HepG2 (cell line): Measurements from ENCODE around the gene PTPN18. TPM values are rescaled to one million over a fixed set of nuclear protein-coding genes. Genes with fewer than 3 reads are reported as not detected.

ENCODE experiments used
- CEBPG ChIP-seq: IDR thresholded peaks from 2 replicates; pipeline ENCODE4 v1.6.1; 2016
- HNF1A ChIP-seq, 2 experiments: sonication (generic) in 1 of 2; formaldehyde crosslinking in 1 of 2; IDR thresholded peaks; 2 replicates each; pipeline versions ENCODE4 v1.4.0 to v1.6.1; 2016 to 2020; ENCODE audit warnings: borderline replicate concordance in 1 of 2, low read depth in 1 of 2, mild to moderate bottlenecking in 1 of 2, missing genetic modification reagents in 1 of 2
- MTERF4 ChIP-seq: sonication (generic); formaldehyde crosslinking; IDR thresholded peaks from 2 replicates; pipeline ENCODE4 v1.8.0; 2023; ENCODE audit warnings: mild to moderate bottlenecking, missing genetic modification reagents
- MTF2 ChIP-seq: sonication (generic); formaldehyde crosslinking; IDR thresholded peaks from 2 replicates; pipeline ENCODE4 v1.5.0; 2020; ENCODE audit warnings: missing genetic modification reagents, borderline replicate concordance
- PTBP1 ChIP-seq: fragments of 200-400 bp; formaldehyde crosslinking; IDR thresholded peaks from 2 replicates; pipeline ENCODE4 v1.6.1; 2018; ENCODE audit warnings: low read length, low read depth; ENCODE audit not compliant: poor library complexity, severe bottlenecking
- SCMH1 ChIP-seq: sonication (generic); formaldehyde crosslinking; IDR thresholded peaks from 2 replicates; pipeline ENCODE4 v1.9.0; 2021; ENCODE audit warnings: missing genetic modification reagents, mild to moderate bottlenecking, borderline replicate concordance
- ZBED4 ChIP-seq: sonication (generic); formaldehyde crosslinking; IDR thresholded peaks from 2 replicates; pipeline ENCODE4 v1.4.0; 2020; ENCODE audit warnings: missing genetic modification reagents, borderline replicate concordance
- ZNF253 ChIP-seq: sonication (generic); formaldehyde crosslinking; IDR thresholded peaks from 2 replicates; pipeline ENCODE4 v1.8.0; 2022; ENCODE audit warnings: mild to moderate bottlenecking, missing genetic modification reagents, borderline replicate concordance
- ZNF260 ChIP-seq: sonication (generic); formaldehyde crosslinking; IDR thresholded peaks from 2 replicates; pipeline ENCODE4 v1.4.0; 2020; ENCODE audit warnings: missing genetic modification reagents, low read depth, mild to moderate bottlenecking, borderline replicate concordance
- ZNF562 ChIP-seq: sonication (generic); formaldehyde crosslinking; IDR thresholded peaks from 2 replicates; pipeline ENCODE4 v1.8.0; 2022; ENCODE audit warnings: missing genetic modification reagents, borderline replicate concordance
- ZNF567 ChIP-seq: sonication (generic); formaldehyde crosslinking; IDR thresholded peaks from 2 replicates; pipeline ENCODE4 v1.8.1; 2023; ENCODE audit warnings: mild to moderate bottlenecking, missing genetic modification reagents, borderline replicate concordance
- polyA plus RNA-seq, 8 experiments: library from polyadenylated mRNA; depleted of rRNA in 3 of 8; stranded (reverse) in 7 of 8; unstranded in 1 of 8; fragments of >200 nt; fragmentation: Illumina TruSeq in 4 of 8; extraction: Trizol in 4 of 8; gene quantifications; 2 replicates each; pipeline versions ENCODE4 v1.2.1 to v1.2.3, GENCODE V29; 2011 to 2016; ENCODE audit warnings: low read depth in 4 of 8, missing spikeins in 1 of 8, mixed read lengths in 1 of 8; ENCODE audit not compliant: insufficient read depth in 1 of 8
- total RNA-seq, 5 experiments: library from RNA; depleted of rRNA; stranded (reverse); fragments of >200 nt; fragmentation: Illumina TruSeq; extraction: Trizol; gene quantifications; 2 replicates each; pipeline ENCODE4 v1.2.3, GENCODE V29; 2016; ENCODE audit warnings: low read depth in 1 of 5
- TF ChIP-seq, protein P1 (sequence below): sonication (generic); formaldehyde crosslinking; IDR thresholded peaks from 2 replicates; pipeline ENCODE4 v1.4.0; 2020; ENCODE audit warnings: missing genetic modification reagents
- TF ChIP-seq, protein P2 (sequence below): IDR thresholded peaks from 2 replicates; pipeline ENCODE4 v1.6.1; 2012; ENCODE audit warnings: low read depth, low read length, improper control_type of control experiment

The PTPN18 gene
- total and polyA plus RNA-seq, 2 of the 13 experiments (the other 11 are each of a cell fraction or from before 2014, with no cell fraction given): 14.8 to 39.6 TPM

DNA sequence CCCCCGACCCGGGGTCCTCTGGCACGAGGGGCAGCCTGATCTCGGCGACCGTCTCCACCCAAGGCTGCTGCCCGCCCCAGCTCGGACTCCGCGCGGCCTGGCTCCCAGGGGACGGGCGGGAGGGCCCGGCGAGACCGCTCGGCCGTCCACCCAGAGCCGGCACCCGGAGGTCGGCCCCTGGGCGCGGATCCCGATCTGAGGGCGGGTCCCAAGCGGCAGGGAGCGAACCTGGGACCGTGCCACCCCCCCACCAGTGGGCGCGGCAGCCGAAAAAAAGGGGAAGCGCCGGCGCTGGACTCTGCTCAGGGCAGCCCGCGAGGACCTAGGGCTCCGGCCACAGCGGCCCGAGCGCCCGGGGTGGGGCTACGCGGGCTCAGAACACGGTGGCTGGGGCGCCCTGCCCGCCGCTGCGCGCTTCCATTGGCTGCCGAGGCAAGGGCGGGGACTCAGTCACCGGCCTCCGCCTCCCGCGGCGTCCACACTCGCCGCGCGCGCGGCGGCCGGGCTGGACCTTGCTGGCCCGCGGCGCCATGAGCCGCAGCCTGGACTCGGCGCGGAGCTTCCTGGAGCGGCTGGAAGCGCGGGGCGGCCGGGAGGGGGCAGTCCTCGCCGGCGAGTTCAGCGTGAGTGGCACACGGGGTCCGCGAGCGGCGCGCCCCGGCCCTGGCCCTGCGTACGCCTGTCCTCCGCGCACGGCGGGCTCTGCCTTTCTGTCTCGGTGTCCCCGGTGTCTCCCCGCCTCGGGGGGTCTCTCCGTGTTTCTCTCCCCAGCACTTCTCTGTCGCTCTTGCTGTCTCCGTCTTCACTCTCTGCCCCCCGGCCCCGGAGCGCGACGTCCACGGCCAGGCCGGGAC, at the start of gene PTPN18 (continued):
- TF ChIP-seq ZBED4 (peak; percentile 90), SCMH1 (no peak), HNF1A (IDR thresholded peaks at IDR 0.05; ENCODE audit: low read depth) (no peak), HNF1A (CRISPR knock-in tag; IDR thresholded peaks at IDR 0.05; ENCODE audit: borderline replicate concordance) (peak; percentile 27; the same call in 1 of the 2 replicates), ZNF260 (no peak), MTF2 (CRISPR knock-in tag) (peak; percentile 21; the same call in 1 of the 2 replicates), ZNF567 (CRISPR knock-in tag) (no peak; the same call in 1 of the 2 replicates), CEBPG (no peak), MTERF4 (CRISPR knock-in tag) (peak; percentile 94; the same call in 1 of the 2 replicates), PTBP1 (no peak), ZNF562 (CRISPR knock-in tag) (0 out of 2 replicates have a peak, but pooled peaks have one; percentile 26), ZNF253 (CRISPR knock-in tag) (no peak)
- TF ChIP-seq, protein P1, sequence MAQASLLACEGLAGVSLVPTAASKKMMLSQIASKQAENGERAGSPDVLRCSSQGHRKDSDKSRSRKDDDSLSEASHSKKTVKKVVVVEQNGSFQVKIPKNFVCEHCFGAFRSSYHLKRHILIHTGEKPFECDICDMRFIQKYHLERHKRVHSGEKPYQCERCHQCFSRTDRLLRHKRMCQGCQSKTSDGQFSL (CRISPR knock-in tag): peak; percentile 96
- TF ChIP-seq, protein P2, sequence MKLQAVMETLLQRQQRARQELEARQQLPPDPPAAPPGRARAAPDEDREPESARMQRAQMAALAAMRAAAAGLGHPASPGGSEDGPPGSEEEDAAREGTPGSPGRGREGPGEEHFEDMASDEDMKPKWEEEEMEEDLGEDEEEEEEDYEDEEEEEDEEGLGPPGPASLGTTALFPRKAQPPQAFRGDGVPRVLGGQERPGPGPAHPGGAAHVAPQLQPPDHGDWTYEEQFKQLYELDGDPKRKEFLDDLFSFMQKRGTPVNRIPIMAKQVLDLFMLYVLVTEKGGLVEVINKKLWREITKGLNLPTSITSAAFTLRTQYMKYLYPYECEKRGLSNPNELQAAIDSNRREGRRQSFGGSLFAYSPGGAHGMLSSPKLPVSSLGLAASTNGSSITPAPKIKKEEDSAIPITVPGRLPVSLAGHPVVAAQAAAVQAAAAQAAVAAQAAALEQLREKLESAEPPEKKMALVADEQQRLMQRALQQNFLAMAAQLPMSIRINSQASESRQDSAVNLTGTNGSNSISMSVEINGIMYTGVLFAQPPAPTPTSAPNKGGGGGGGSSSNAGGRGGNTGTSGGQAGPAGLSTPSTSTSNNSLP: no peak
